Measurements from ENCODE around the gene SVEP1.

GRCh38 chr9:110446171-110446570, 133.4 kb downstream of the SVEP1 start:
- TF ChIP-seq PAX5 (IDR thresholded peaks at IDR 0.05; ENCODE audit: insufficient read depth, low read length, severe bottlenecking) (no peak), POLR2A (IDR thresholded peaks at IDR 0.05; ENCODE audit: low read depth, low read length) (no peak), POU2F2 (IDR thresholded peaks at IDR 0.05; ENCODE audit: low read depth, low read length) (no peak), POLR2AphosphoS5 (IDR thresholded peaks at IDR 0.05; ENCODE audit: low read depth, low read length) (no peak), TAF1 (IDR thresholded peaks at IDR 0.05; ENCODE audit: low read depth, low read length) (no peak)

Data from GM12891 (cell line).